OCI-LY3 (cell line): ENCODE measurements around the gene POLR3K.

Experiments
- H2AFZ ChIP-seq: fragments of 200-600, 300-600 bp; shearing (Covaris generic); 2 replicates; pipeline ENCODE4 v1.6.0; 2014; ENCODE audit warnings: antibody characterized with exemption, low read depth, low read length
- H3K27ac ChIP-seq: fragments of 200-600, 300-600 bp; sonication (generic); 2 replicates; pipeline ENCODE4 v1.5.1; 2014; ENCODE audit warnings: mild to moderate bottlenecking, low read length, moderate library complexity, mixed read lengths
- H3K27me3 ChIP-seq: fragments of 200-600, 300-600 bp; sonication (generic); 2 replicates; pipeline ENCODE4 v1.6.1; 2014; ENCODE audit warnings: low read depth, low read length, mixed read lengths
- H3K36me3 ChIP-seq: fragments of 200-600, 300-600 bp; sonication (generic); replicated peaks from 2 replicates; pipeline ENCODE3; 2014; ENCODE audit warnings: low read depth, low read length, mixed read lengths
- H3K4me1 ChIP-seq: fragments of 300-600, 200-600 bp; sonication (generic); 2 replicates; pipeline ENCODE4 v1.6.1; 2014; ENCODE audit warnings: low read length, mixed read lengths
- H3K4me2 ChIP-seq: fragments of 200-600, 300-600 bp; sonication (generic); 2 replicates; pipeline ENCODE4 v1.6.1; 2014; ENCODE audit warnings: low read length, mixed read lengths
- H3K4me3 ChIP-seq: fragments of 300-600, 200-600 bp; sonication (generic); 2 replicates; pipeline ENCODE4 v1.5.1; 2014; ENCODE audit warnings: antibody characterized with exemption, mild to moderate bottlenecking, low read length, moderate library complexity
- H3K79me2 ChIP-seq: fragments of 300-600, 200-600 bp; shearing (Covaris generic); 2 replicates; pipeline ENCODE4 v1.6.1; 2014; ENCODE audit warnings: mild to moderate bottlenecking, low read length, mixed read lengths
- H3K9ac ChIP-seq: fragments of 300-600, 200-600 bp; shearing (Covaris generic); 2 replicates; pipeline ENCODE4 v1.6.0; 2014; ENCODE audit warnings: mild to moderate bottlenecking, low read length, moderate library complexity
- H3K9me3 ChIP-seq: fragments of 200-600, 300-600 bp; shearing (Covaris generic); 2 replicates; pipeline ENCODE4 v1.6.1; 2014; ENCODE audit warnings: low read length, mixed read lengths; ENCODE audit not compliant: insufficient read depth
- H4K20me1 ChIP-seq: fragments of 200-600, 300-600 bp; sonication (generic); 2 replicates; pipeline ENCODE4 v1.6.1; 2016; ENCODE audit warnings: low read length, mixed read lengths; ENCODE audit not compliant: insufficient read depth
- CTCF ChIP-seq: fragments of 200-600, 300-600 bp; sonication (generic); IDR thresholded peaks from 2 replicates; pipeline ENCODE4 v1.5.1; 2014; ENCODE audit warnings: antibody characterized with exemption, low read length, low read depth
- EZH2phosphoT487 ChIP-seq: fragments of 200-600 bp; shearing (Covaris generic); IDR thresholded peaks from 2 replicates; pipeline ENCODE4 v1.6.1; 2018; ENCODE audit warnings: antibody characterized with exemption, mixed run types, low read depth

The POLR3K gene

GRCh38 chr16:67183-67791, 13.9 kb upstream of the POLR3K start:
- no peak overlapping the region for H2AFZ ChIP-seq
- no peak overlapping the region for H3K4me3 ChIP-seq
- no peaks in the 10 kb centered on the region for H4K20me1 ChIP-seq
- no peak overlapping the region for H3K9ac ChIP-seq
- H3K9me3 ChIP-seq, result no peaks in the 10 kb centered on the region
- peaks cover 16% of the 10 kb centered on the region for H3K27me3 ChIP-seq
- H3K4me2 ChIP-seq, result no peak overlapping the region
- TF ChIP-seq CTCF (no peak), EZH2phosphoT487 (no peak)
- H3K27ac ChIP-seq, result no peak overlapping the region
- H3K79me2 ChIP-seq, result no peaks in the 10 kb centered on the region
- H3K4me1 ChIP-seq, result no peaks in the 10 kb centered on the region
- H3K36me3 ChIP-seq, result no peaks in the 10 kb centered on the region

DNA sequence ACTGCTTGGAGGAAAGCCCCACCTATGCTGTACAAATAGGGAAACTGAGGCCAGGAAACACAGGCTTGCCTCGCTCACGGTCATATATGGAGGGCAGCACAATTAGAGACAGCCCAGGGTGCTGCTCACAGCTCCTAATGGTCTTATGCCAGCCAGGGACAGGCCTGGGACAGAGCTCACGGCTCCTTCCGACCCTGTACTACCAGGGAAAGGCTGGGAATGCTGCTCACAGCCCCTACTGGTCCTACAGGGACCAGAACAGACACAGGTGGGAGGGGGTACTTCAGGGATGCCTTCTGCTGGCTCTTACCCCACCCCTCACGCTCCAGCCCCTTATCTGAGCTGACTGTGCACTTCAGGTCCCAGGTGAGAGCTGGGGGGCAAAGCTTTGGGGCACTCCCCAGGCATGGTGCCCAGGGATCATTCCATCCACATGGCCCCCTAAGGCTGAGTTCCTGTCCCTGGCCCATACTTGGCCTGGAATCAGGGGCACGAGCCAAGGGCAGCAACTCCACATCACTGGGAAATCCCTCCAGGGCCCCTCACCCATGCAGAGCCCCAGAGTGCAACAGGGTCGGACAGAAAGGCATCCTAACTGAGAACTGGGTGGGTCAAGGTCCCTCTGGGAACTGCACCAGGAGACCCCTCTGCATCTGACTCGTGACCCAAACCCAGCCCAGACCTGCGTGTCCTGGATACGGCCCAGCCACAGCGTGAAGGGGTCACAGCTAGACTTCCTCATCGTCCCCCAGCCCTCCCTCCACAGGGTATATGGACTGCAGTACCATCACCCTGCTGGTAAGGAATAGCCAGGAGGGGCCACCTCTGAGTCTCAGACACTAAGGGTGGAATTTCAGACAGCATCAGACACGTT, 13.1 kb upstream of the POLR3K start:
- TF ChIP-seq EZH2phosphoT487 (no peak), CTCF (no peak)
- Histone ChIP-seq H3K4me3 (no peak overlapping the region), H4K20me1 (no peaks in the 10 kb centered on the region), H3K9ac (no peak overlapping the region), H3K79me2 (no peaks in the 10 kb centered on the region), H3K27me3 (peaks cover 11% of the 10 kb centered on the region), H3K27ac (no peak overlapping the region), H3K4me2 (no peak overlapping the region), H3K9me3 (no peaks in the 10 kb centered on the region), H2AFZ (no peak overlapping the region), H3K4me1 (no peaks in the 10 kb centered on the region), H3K36me3 (no peaks in the 10 kb centered on the region)

DNA sequence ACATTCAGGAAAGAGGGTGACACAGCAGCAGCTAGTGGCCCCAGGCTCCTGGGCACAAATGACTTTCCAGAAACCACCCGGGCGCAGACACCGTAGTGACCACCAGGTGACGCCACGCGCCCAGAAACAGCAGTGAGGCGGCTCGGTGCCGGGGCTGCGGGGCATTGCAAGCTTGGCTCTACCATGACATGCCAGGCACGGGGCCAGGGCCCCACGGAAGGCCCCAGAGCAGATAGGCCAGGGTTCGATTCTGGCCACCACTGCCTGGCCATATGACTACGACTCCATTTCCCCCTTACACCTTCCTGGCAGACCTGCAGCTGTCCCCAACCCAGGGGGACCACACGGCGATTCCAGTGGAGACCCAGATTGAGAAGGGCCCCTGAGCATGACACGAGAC, 12.3 kb upstream of the POLR3K start:
- H2AFZ ChIP-seq, result no peak overlapping the region; the same call in 1 of the 2 replicates

More for the DNA sequence above, 12.3 kb upstream of the POLR3K start:
- no peaks in the 10 kb centered on the region for H3K9me3 ChIP-seq
- H3K79me2 ChIP-seq, result no peaks in the 10 kb centered on the region
- no peaks in the 10 kb centered on the region for H3K36me3 ChIP-seq
- no peak overlapping the region for H3K27ac ChIP-seq
- H3K27me3 ChIP-seq, result 0 out of 2 replicates have a peak, but pooled peaks cover 6% of the 10 kb centered on the region
- peak overlapping the region; percentile 17; the same call in 1 of the 2 replicates for H3K4me2 ChIP-seq
- no peak overlapping the region for H3K4me3 ChIP-seq
- no peaks in the 10 kb centered on the region for H3K4me1 ChIP-seq
- H3K9ac ChIP-seq, result no peak overlapping the region
- TF ChIP-seq CTCF (peak; percentile 99), EZH2phosphoT487 (no peak)
- no peaks in the 10 kb centered on the region for H4K20me1 ChIP-seq
